Vagina (tissue), 2 donors: ENCODE data around the gene SSR3. TPM values are rescaled to one million over a fixed set of nuclear protein-coding genes. Genes with fewer than 3 reads are reported as not detected.

Experiments used
- DNase-seq, 2 donors: peaks; one replicate each; pipeline ENCODE4 v3.0.0-alpha.2; 2017; ENCODE audit errors: extremely low spot score in 2 of 2
- H3K27ac ChIP-seq: fragments of 200-600 bp; sonication (generic); one replicate; pipeline ENCODE4 v1.5.1; 2019
- H3K27me3 ChIP-seq: fragments of 200-600 bp; sonication (generic); one replicate; pipeline ENCODE4 v1.5.1; 2019
- H3K36me3 ChIP-seq, 2 donors: fragments of 200-600 bp; sonication (generic); one replicate each; pipeline ENCODE4 v1.5.1; 2017 to 2019
- H3K4me1 ChIP-seq: fragments of 200-600 bp; sonication (generic); one replicate; pipeline ENCODE4 v1.5.1; 2019
- H3K4me3 ChIP-seq, 2 donors: fragments of 200-600 bp; sonication (generic); 1 replicate in 1 of 2; 2 replicates in 1 of 2; pipeline ENCODE4 v1.5.1; 2016 to 2019
- H3K9me3 ChIP-seq: fragments of 200-600 bp; sonication (generic); one replicate; pipeline ENCODE4 v1.5.1; 2019
- CTCF ChIP-seq, 3 experiments: fragments of 450-650 bp in 2 of 3; fragments of 200-600 bp in 1 of 3; sonication (generic) in 1 of 3; IDR thresholded peaks; one replicate each; pipeline ENCODE4 v1.5.1; 2017 to 2019; ENCODE audit warnings: antibody characterized with exemption in 3 of 3, mild to moderate bottlenecking in 2 of 3, moderate library complexity in 2 of 3
- POLR2A ChIP-seq, 2 donors: fragments of 450-650 bp; IDR thresholded peaks; one replicate each; pipeline ENCODE4 v1.6.1; 2017; ENCODE audit warnings: antibody characterized with exemption in 2 of 2, mild to moderate bottlenecking in 2 of 2, moderate library complexity in 2 of 2
- POLR2AphosphoS5 ChIP-seq, 2 donors: sonication (generic); formaldehyde crosslinking; IDR thresholded peaks; one replicate each; pipeline ENCODE4 v1.9.0; 2017; ENCODE audit warnings: antibody characterized with exemption in 2 of 2, mild to moderate bottlenecking in 2 of 2, low read depth in 1 of 2; ENCODE audit not compliant: insufficient read depth in 1 of 2
- intact Hi-C: fragments of 100-400 bp; cut with DNase I; formaldehyde crosslinking; loops from one replicate; pipeline ENCODE4 v1.15.1; 2023
- total RNA-seq: library from RNA; depleted of rRNA; stranded (reverse); fragments of >200 nt; gene quantifications from one replicate; pipeline ENCODE4 v1.2.3, GENCODE V29; 2016

Gene SSR3
- total RNA-seq: 68.0 TPM

DNA sequence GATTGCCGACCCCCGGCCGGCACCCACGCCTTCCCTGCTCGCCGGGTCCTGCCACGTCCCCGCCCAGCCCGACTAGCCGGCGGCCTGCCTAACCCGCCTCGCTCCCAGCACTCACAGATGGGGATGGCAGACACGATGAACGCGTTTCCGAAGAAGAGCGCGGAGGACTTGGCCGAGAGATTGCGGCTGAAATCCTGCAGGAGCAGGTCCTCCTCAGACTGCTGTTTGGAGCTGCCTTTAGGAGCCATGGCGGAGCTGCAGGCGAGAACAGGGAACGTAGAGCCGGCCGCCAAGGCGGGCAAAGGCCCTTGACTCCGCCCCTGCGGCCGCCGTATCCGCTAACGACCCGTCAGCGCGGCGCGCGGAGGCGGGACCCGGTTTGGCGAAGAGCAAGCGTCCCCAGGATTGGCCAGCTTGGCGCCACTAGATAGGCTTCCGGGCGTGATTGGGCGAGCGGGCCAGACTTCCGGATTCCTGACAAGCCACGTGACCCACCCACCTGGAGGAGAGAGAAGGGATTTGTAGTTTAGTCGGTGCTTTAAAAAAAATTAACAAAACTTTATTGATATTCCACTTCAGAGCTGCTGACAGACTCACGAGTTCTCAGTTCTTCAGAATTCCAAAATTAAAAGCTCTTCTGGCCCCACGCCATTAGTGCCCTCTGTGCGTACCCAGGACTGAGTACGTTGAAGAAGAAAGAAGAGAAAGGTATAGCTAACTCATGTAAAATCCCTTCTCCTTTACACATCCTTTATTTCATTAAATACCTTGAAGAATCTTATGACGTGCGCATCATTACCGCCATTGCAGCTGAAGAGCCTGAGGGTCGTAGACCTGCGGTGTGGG, at the start of gene SSR3:
TSS of gene SSR3 (minus strand) at position 276 of the 846 bp plus-strand sequence. CDS start at position 248, 28 bp downstream.
- H3K36me3 ChIP-seq: no peaks in the 10 kb centered on the region
- peaks cover 45% of the 10 kb centered on the region for H3K4me1 ChIP-seq
- H3K27me3 ChIP-seq: no peaks in the 10 kb centered on the region
- H3K4me3 ChIP-seq: peak within 1 kb of the TSS; percentile 79 to 85
- peak within 1 kb of the TSS; percentile 76 for H3K27ac ChIP-seq
- TF ChIP-seq CTCF (IDR thresholded peaks at IDR 0.05) (peak in 1 of 3 experiments; percentile 64), POLR2AphosphoS5 (IDR thresholded peaks at IDR 0.05; ENCODE audit: insufficient read depth in 1 of 2, low read depth in 1 of 2) (peak; percentile 97), POLR2A (IDR thresholded peaks at IDR 0.05) (peak in 1 of 2 donors; percentile 60)
- intact Hi-C loops: loop anchor here (5.0 to 10.0 kb wide), 2 partner anchors 117 to 580 kb away; partner anchors contain the start of gene TIPARP
- H3K9me3 ChIP-seq: no peaks in the 10 kb centered on the region
- DNase-seq: peak; percentile 98 to 99

DNA sequence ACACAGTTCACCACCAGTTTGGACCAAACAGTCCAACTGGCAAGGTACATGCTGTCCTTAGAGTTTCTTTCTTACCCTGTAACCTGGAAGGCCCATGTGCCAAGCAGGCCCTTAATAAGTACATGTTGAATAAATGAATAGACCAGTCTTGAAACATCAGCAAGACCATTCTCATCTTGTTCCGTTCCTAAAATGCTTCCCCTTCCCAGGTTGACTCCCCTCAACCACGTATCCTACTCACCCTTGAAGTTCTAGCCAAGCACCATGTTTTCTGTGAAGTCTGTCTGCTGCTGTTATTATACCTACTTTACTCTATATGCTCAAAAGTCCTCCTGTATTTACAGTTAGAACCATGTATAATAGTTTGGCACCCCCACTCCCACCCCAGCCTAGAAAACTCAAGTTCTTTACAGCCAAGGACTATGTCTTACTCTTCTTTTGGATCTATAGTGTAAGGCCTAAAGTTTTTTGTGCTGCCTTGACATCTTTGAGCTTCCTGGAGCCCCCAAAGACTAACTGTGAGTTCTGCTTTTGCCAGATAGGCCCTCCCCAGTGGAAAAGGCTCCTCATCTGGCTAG, 49.2 kb upstream of the SSR3 start:
- Histone ChIP-seq H3K27me3 (no peaks in the 10 kb centered on the region), H3K27ac (no peak overlapping the region), H3K4me3 (no peak overlapping the region), H3K4me1 (peaks cover 22% of the 10 kb centered on the region), H3K36me3 (no peaks in the 10 kb centered on the region), H3K9me3 (no peaks in the 10 kb centered on the region)
- no peak for TF ChIP-seq CTCF (IDR thresholded peaks at IDR 0.05)
- no peak for TF ChIP-seq POLR2AphosphoS5 (IDR thresholded peaks at IDR 0.05; ENCODE audit: insufficient read depth in 1 of 2, low read depth in 1 of 2)
- TF ChIP-seq POLR2A (IDR thresholded peaks at IDR 0.05): no peak
- intact Hi-C loops: no loop called here
- DNase-seq: no peak

GRCh38 chr3:156603379-156604017, 48.6 kb upstream of the SSR3 start:
- TF ChIP-seq POLR2A (IDR thresholded peaks at IDR 0.05) (no peak), CTCF (IDR thresholded peaks at IDR 0.05) (no peak), POLR2AphosphoS5 (IDR thresholded peaks at IDR 0.05; ENCODE audit: insufficient read depth in 1 of 2, low read depth in 1 of 2) (no peak)
- H3K4me3 ChIP-seq: no peak overlapping the region
- no peaks in the 10 kb centered on the region for H3K27me3 ChIP-seq
- intact Hi-C loops: no loop called here
- H3K36me3 ChIP-seq: no peaks in the 10 kb centered on the region
- H3K4me1 ChIP-seq: peaks cover 22% of the 10 kb centered on the region
- H3K27ac ChIP-seq: no peak overlapping the region
- H3K9me3 ChIP-seq: no peaks in the 10 kb centered on the region
- no peak for DNase-seq

- Histone ChIP-seq H3K4me1 (peaks cover 22% of the 10 kb centered on the region), H3K27ac (no peak overlapping the region), H3K4me3 (no peak overlapping the region), H3K9me3 (no peaks in the 10 kb centered on the region), H3K36me3 (no peaks in the 10 kb centered on the region), H3K27me3 (no peaks in the 10 kb centered on the region)
- DNase-seq: no peak
- TF ChIP-seq CTCF (IDR thresholded peaks at IDR 0.05) (no peak), POLR2A (IDR thresholded peaks at IDR 0.05) (no peak), POLR2AphosphoS5 (IDR thresholded peaks at IDR 0.05; ENCODE audit: insufficient read depth in 1 of 2, low read depth in 1 of 2) (no peak)
- intact Hi-C loops: no loop called here
These were observed 47.5 kb upstream of the SSR3 start for GRCh38 chr3:156602424-156602823.
